GM10266 (cell line): ENCODE measurements around the gene HSD17B8.
"Not testable (repeated sequence)": the region's sequence is repeated elsewhere in the genome, so short reads cannot be mapped to it uniquely, and the experiment has no call there.

Source experiments
- DNase-seq: peaks from one replicate; pipeline ENCODE4 v3.0.0; 2012; ENCODE audit errors: extremely low spot score
- CTCF ChIP-seq: IDR thresholded peaks from 2 replicates; pipeline ENCODE4 v1.5.1; 2012; ENCODE audit warnings: mild to moderate bottlenecking, low read depth; ENCODE audit not compliant: control insufficient read depth, insufficient read depth; ENCODE audit errors: missing control alignments

The HSD17B8 gene

DNA sequence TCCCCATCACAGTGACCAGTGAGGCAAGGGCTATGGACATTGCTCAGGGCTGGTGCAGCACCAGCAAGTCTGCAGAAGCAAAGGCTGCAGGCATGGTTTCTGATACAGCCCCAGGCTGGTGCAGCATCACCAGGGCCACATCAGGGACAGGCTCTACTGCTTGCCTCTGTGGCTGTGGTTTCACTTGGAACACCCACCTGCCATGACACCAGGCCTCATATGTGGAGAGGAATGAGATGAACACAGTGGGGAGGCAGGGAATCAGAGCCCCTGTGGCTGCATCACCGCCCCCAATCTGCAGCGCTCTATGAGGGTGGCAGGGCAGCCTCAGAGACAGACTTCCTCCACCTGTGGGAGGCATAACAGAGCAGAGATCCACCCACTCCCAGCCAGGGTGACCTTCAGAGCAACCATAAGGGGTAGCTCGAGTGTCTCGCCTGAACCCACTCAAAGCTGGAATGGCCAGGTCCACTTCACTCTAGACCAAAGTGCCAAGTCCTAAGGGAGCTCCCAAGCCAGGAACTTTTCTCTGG, 11.7 kb downstream of the HSD17B8 start:
- TF ChIP-seq CTCF: no peak
- DNase-seq: no peak

- no peak for TF ChIP-seq CTCF
- DNase-seq: no peak
Measured at GRCh38 chr6:33217246-33217645, 12.8 kb downstream of the HSD17B8 start.

GRCh38 chr6:33217681-33218080, 13.2 kb downstream of the HSD17B8 start:
- no peak for TF ChIP-seq CTCF
- DNase-seq: no peak

- not testable (repeated sequence) for DNase-seq
Measured at GRCh38 chr6:33226503-33227120, 22.2 kb downstream of the HSD17B8 start.

GRCh38 chr6:33235221-33235634, 30.8 kb downstream of the HSD17B8 start:
- TF ChIP-seq CTCF: no peak
- no peak for DNase-seq

DNA sequence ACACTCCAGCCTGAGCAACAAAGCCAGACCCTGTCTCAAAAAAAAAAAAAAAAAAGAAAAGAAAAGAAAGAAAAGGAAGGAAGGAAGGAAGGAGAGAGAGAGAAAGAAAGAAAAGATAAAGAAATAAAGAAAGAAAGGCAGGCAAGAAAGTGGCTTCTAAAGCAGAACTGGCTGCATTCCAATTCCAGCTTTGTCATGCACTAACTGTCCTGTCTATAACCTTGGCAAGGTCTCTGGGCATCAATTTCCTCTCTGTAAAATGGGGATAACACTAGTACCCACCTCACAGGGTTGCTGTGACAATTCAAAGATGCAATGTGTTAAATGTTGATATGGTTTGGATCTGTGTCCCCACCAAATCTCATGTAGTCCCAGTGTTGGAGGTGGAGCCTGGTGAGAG, 31.9 kb downstream of the HSD17B8 start:
- DNase-seq: no peak
- TF ChIP-seq CTCF: no peak

DNA sequence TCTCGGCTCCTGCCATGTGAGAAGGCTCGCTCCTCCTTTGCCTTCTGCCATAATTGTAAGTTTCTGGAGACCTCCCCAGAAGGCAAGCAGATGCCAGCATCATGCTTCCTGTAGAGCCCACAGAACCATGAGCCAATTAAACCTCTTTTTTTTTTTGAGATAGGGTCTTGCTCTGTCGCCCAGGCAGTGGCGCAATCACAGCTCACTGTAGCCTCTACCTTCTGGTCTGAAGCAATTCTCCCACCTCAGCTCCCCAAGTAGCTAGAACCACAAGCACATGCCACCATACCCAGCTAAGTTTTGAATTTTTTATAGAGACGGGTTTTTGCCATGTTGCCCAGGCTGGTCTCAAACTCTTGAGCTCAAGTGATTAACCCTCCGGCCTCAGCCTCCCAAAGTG, 32.4 kb downstream of the HSD17B8 start:
- no peak for TF ChIP-seq CTCF
- DNase-seq: no peak

GRCh38 chr6:33237741-33238140, 33.3 kb downstream of the HSD17B8 start:
- TF ChIP-seq CTCF: no peak
- DNase-seq: no peak
